Glutamatergic neuron (in vitro differentiated cells): ENCODE data around the gene KDM3A. TPM values are rescaled to one million over a fixed set of nuclear protein-coding genes. Genes with fewer than 3 reads are reported as not detected.
A peak's percentile ranks its signal among the peaks of the same experiment; 100 is the strongest.

Source experiments
- DNase-seq: peaks from one replicate; pipeline ENCODE4 v3.0.0; 2022
- H3K27ac Mint-ChIP-seq: one replicate; pipeline ENCODE4 v1.8.0; 2020; ENCODE audit warnings: mild to moderate bottlenecking, mixed read lengths, inconsistent platforms; ENCODE audit not compliant: unreplicated experiment
- H3K27me3 Mint-ChIP-seq: one replicate; pipeline ENCODE4 v1.8.0; 2020; ENCODE audit warnings: mild to moderate bottlenecking, moderate library complexity, mixed read lengths, inconsistent platforms; ENCODE audit not compliant: unreplicated experiment
- H3K36me3 Mint-ChIP-seq: one replicate; pipeline ENCODE4 v1.8.0; 2020; ENCODE audit warnings: mild to moderate bottlenecking, mixed read lengths, inconsistent platforms; ENCODE audit not compliant: unreplicated experiment
- H3K4me1 Mint-ChIP-seq: one replicate; pipeline ENCODE4 v1.8.0; 2020; ENCODE audit warnings: mild to moderate bottlenecking, low read depth, mixed read lengths, inconsistent platforms; ENCODE audit not compliant: unreplicated experiment
- H3K4me3 Mint-ChIP-seq: one replicate; pipeline ENCODE4 v1.8.0; 2020; ENCODE audit warnings: mild to moderate bottlenecking, mixed read lengths, inconsistent platforms; ENCODE audit not compliant: unreplicated experiment
- H3K9me3 Mint-ChIP-seq: one replicate; pipeline ENCODE4 v1.8.0; 2020; ENCODE audit warnings: mild to moderate bottlenecking, moderate library complexity, mixed read lengths, inconsistent platforms; ENCODE audit not compliant: unreplicated experiment
- total RNA-seq: library from RNA; stranded (reverse); fragmentation: NEBNext Ultra II Directional; extraction: Animal tissue kit (Norgen Biotek cat#: 25700); gene quantifications from one replicate; pipeline ENCODE4 v1.2.1, GENCODE V29; 2021; ENCODE audit not compliant: unreplicated experiment
- TF ChIP-seq, protein P1 (sequence below): fragments of 200-600 bp; sonication (generic); IDR thresholded peaks from one replicate; pipeline ENCODE4 v1.5.0; 2021; ENCODE audit not compliant: partially characterized antibody, unreplicated experiment

Gene KDM3A
- total RNA-seq, 1 donor from 2014 or later, result 80.3 TPM

DNA sequence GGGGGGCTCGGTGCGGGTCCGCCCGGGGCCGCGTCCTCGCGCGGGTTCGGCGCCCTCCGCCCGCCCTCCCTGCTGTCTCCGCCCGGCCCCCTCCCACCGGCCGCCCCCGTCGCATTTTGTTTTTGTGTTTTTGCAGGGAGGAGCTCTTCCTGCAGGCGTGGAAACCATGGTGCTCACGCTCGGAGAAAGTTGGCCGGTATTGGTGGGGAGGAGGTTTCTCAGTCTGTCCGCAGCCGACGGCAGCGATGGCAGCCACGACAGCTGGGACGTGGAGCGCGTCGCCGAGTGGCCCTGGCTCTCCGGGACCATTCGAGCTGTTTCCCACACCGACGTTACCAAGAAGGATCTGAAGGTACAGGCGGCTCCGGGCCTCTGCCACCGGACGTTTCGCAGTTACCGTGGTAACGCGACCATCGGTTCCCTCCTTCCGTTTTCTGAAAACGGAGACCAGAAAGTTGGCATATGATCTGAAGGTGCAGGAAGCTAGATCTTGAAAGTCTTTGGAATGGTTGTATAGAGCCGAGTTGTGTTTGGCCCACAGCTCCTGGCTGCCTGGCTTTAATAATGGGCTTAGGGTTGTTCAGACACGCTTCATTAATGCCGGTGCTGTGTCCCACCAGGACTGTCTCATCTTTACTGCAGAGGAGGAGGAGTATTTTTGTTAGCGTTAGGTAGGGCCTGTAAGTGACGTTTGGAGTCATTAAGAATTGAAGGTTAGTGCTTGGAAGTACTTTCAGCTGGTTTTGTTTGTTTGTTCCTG is 891 bp downstream of the KDM3A start:
- DNase-seq, result peak; percentile 57
- Mint-ChIP-seq H3K36me3 (peaks cover 28% of the 10 kb centered on the region), H3K4me3 (peak overlapping the region; percentile 99), H3K4me1 (peaks cover 19% of the 10 kb centered on the region), H3K27me3 (peaks cover 9% of the 10 kb centered on the region), H3K9me3 (peaks cover 20% of the 10 kb centered on the region), H3K27ac (peak overlapping the region; percentile 91)
- TF ChIP-seq, protein P1, sequence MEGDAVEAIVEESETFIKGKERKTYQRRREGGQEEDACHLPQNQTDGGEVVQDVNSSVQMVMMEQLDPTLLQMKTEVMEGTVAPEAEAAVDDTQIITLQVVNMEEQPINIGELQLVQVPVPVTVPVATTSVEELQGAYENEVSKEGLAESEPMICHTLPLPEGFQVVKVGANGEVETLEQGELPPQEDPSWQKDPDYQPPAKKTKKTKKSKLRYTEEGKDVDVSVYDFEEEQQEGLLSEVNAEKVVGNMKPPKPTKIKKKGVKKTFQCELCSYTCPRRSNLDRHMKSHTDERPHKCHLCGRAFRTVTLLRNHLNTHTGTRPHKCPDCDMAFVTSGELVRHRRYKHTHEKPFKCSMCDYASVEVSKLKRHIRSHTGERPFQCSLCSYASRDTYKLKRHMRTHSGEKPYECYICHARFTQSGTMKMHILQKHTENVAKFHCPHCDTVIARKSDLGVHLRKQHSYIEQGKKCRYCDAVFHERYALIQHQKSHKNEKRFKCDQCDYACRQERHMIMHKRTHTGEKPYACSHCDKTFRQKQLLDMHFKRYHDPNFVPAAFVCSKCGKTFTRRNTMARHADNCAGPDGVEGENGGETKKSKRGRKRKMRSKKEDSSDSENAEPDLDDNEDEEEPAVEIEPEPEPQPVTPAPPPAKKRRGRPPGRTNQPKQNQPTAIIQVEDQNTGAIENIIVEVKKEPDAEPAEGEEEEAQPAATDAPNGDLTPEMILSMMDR, result no peak

DNA sequence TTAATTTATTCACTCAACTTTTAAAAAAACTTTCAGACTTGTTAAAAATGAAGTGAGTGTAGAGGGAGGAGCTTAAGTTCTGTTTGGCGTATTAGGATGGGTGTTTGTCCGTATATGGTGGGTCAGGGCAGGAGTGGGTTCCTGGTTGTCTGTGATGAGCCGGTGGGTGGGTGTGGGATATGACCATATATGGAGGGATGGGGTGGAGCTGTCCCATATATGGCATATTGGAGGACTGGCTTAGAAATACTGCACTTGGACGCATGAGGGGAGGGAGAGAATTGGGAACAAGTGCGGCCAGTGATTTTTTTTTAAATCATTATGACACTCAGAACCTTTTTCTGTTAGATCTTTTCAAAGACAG is 1.5 kb downstream of the KDM3A start:
- TF ChIP-seq, protein P1, result no peak
- Mint-ChIP-seq H3K9me3 (peaks cover 20% of the 10 kb centered on the region), H3K4me1 (peaks cover 19% of the 10 kb centered on the region), H3K36me3 (peaks cover 24% of the 10 kb centered on the region), H3K27me3 (peaks cover 9% of the 10 kb centered on the region), H3K4me3 (peak overlapping the region; percentile 99), H3K27ac (peak overlapping the region; percentile 91)
- peak; percentile 57 for DNase-seq

DNA sequence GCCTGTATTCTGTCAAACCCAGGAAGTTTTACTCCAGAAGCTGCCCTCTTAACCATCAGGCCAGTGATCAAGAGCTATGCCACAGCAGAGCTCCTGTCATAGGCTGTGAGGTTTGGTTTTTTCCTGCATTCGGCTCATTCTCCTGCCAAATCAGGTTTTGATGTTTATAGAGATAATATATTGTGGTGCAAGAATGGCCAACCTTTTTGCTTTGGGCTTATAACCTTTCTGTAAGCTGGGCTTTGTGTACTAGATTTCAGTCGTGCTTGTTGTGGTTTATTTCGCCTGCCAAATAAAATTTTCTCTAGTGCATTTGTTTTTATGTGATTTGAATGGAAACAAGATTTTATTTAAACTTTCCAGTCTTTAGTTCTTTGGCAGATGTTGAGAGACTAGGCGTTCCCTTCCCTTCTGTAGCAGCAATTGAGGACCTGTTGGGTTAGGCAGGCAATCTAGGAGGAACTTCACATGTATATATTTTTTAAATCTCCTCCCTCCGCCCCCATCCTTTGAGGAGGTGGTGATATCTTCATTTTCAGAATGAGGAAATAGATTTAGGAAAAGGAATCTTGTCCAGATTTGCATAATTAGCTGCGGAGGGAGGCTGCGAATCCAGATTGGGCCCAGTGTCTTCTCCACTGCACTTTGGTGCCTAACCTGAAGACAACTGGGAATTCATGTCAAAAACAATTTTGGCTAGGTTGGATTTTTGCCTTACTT is 2.6 kb downstream of the KDM3A start:
- H3K27ac Mint-ChIP-seq, result no peak overlapping the region
- DNase-seq, result no peak
- TF ChIP-seq, protein P1, result no peak
- peaks cover 21% of the 10 kb centered on the region for H3K4me1 Mint-ChIP-seq
- H3K36me3 Mint-ChIP-seq, result peaks cover 18% of the 10 kb centered on the region
- peaks cover 9% of the 10 kb centered on the region for H3K27me3 Mint-ChIP-seq
- H3K4me3 Mint-ChIP-seq, result peak overlapping the region; percentile 99
- H3K9me3 Mint-ChIP-seq, result peaks cover 20% of the 10 kb centered on the region

DNA sequence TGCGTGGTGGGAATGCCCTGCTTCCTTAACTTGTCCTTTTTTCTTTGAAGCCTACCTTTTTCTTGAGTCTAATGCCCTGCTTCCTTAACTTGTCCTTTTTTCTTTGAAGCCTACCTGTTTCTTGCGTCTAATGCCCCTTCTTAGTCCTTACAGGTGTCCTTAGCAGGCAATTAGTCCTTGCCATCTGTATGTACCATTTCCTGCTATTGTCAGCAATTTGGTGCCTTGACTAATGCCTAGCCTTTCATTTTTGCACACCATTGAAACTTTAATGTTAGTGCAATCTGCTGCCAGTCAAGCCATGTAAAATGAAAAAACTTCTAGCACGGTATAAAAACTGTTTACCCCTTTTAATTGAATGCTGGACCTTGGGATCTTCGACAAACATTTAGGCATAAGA is 4.3 kb downstream of the KDM3A start:
- peaks cover 3% of the 10 kb centered on the region for H3K36me3 Mint-ChIP-seq
- TF ChIP-seq, protein P1, result no peak
- no peak for DNase-seq
- peak overlapping the region; percentile 31 for H3K4me3 Mint-ChIP-seq
- H3K27me3 Mint-ChIP-seq, result peaks cover 8% of the 10 kb centered on the region
- H3K27ac Mint-ChIP-seq, result no peak overlapping the region
- peaks cover 21% of the 10 kb centered on the region for H3K4me1 Mint-ChIP-seq
- peaks cover 15% of the 10 kb centered on the region for H3K9me3 Mint-ChIP-seq

DNA sequence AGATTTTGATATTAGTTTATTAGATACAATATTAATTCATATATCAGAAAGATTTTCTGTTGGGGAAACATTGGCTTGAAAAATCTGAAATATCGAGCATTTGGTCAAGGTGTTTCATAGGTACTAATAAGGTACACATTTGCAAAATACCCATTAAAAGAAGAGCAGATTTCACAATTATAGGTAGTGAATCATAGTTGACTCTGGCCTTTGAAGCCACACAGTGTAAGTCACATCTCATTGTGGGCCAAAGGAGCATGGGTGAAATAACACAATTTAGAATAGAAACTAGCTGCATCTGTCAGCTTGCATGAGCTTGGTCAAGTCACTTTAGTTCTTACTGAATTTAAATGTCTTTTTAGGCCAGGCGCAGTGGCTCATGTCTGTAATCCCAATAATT is 4.9 kb downstream of the KDM3A start:
- H3K4me1 Mint-ChIP-seq, result peaks cover 21% of the 10 kb centered on the region
- H3K36me3 Mint-ChIP-seq, result no peaks in the 10 kb centered on the region
- H3K9me3 Mint-ChIP-seq, result peaks cover 9% of the 10 kb centered on the region
- H3K27ac Mint-ChIP-seq, result no peak overlapping the region
- DNase-seq, result no peak
- TF ChIP-seq, protein P1, result no peak
- H3K27me3 Mint-ChIP-seq, result peaks cover 2% of the 10 kb centered on the region
- H3K4me3 Mint-ChIP-seq, result no peak overlapping the region
